GM12874 (cell line): ENCODE measurements around the gene KRT6A.

Experiments
- TF ChIP-seq, protein P1 (sequence below): IDR thresholded peaks from 2 replicates; pipeline ENCODE4 v1.5.1; 2011; ENCODE audit warnings: low read depth, mild to moderate bottlenecking, control low read depth, low read length, moderate library complexity; ENCODE audit not compliant: insufficient read depth

The KRT6A gene

DNA sequence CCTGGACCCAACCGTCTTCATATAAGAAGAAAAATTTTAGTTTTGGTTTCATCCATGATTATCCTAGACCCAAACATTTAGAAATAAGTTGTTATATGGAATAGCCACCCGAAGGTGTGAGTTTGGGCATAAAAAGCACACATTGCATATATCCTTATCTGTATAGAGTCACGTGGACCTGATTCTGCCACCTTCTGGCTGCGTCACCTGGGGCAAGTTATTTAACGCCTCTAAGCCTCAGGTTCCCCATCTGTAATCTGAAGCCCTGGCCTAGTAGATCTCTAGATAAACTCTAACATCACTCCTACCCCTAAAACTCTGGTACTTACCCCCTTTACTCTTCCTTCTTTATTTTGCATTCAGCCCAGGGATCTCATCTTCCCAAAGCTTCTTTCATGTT lies 41.4 kb upstream of the KRT6A start:
- TF ChIP-seq, protein P1, sequence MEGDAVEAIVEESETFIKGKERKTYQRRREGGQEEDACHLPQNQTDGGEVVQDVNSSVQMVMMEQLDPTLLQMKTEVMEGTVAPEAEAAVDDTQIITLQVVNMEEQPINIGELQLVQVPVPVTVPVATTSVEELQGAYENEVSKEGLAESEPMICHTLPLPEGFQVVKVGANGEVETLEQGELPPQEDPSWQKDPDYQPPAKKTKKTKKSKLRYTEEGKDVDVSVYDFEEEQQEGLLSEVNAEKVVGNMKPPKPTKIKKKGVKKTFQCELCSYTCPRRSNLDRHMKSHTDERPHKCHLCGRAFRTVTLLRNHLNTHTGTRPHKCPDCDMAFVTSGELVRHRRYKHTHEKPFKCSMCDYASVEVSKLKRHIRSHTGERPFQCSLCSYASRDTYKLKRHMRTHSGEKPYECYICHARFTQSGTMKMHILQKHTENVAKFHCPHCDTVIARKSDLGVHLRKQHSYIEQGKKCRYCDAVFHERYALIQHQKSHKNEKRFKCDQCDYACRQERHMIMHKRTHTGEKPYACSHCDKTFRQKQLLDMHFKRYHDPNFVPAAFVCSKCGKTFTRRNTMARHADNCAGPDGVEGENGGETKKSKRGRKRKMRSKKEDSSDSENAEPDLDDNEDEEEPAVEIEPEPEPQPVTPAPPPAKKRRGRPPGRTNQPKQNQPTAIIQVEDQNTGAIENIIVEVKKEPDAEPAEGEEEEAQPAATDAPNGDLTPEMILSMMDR, result 0 out of 2 replicates have a peak, but pooled peaks have one; percentile 5

DNA sequence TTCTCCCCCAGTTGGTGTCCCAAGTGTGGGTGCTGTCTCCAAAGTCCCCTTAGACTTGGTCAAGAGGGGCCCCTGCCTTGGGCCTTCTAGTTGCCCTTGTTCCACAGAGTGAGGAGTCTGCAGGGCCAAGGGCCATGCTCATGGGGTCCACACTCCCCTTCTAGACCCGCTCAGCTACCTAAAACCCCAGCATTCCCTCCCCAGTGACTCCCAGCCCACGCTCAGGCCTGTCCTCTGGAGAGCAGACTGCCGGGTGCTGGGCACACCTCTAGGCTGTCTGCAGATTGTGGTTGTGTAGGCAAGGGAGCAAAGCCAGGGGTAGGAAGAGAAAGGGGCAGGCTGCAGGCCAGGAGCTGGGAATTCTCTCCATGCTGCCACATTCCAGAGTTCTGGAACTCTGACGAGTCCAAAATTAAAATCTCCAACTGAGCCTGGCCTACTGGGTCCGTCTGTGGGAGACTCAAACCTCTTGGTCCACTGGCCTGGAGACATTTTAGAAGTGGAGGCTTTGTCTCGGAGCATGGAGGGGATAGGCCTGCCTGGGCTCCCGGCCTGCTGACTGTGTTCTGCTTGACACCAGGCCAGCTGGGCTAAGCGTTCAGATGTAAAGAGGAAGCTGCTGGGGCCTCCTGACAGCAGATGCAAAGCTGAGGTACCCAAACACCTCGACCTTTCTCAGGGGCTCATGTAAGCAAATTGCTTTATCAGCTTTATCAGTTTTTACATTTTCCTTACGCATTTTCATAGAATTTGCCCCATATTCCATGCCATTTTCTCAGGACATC lies 40.8 kb upstream of the KRT6A start:
- TF ChIP-seq, protein P1, result no peak

DNA sequence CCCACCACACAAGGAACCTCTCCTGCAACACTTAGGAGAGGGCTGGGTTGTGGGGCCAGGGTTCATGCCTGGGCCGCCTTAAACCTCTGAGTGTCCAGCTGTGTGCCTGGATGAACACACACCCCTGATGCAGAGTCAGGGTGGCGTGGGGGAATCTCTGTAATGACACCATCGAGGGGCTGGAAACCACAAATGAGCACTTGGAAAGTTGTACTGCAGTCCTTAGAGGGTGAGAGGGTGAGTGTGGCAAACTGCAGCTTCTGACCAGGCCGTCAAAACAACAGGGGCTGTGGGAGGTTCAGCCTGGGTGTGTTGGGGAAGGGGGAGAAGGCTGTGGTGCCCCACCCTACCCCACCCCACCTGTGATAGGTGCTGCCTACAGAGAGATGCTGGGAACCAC lies 39.6 kb upstream of the KRT6A start:
- TF ChIP-seq, protein P1, result no peak

DNA sequence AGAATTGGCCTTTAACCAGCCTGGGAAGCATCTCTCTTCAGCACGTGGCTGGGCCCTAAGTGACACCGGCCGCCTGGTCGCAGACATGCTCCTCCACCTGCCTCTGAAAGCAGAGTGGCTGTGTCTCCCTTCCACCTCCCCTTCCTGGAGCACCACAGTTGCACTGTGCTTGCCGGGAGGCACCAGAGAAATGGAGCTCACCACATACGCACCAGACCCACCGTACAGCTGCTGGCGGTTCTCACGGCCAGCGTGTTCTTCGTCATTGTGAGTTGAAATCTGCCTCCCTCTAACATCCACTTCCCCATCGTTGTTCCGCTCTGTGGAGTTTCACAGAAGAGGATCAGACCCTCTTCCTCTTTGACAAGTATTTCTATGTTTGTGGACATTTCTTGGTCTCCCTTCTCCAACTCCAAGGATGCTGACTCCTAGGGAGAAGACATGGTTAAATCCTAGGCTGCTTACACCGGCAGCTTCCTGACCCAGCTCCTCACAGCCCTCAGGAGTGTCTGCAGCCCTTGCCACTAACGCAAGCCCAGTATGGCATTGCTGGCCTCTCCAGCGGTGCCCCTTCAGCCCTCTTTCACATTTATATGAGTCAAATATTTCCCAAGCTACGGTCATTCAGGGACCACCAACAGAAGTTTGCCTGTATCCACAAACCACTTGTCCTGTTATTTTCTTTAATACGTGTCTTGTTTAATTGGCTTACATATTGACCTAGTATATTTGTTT lies 38.7 kb upstream of the KRT6A start:
- TF ChIP-seq, protein P1, result no peak

DNA sequence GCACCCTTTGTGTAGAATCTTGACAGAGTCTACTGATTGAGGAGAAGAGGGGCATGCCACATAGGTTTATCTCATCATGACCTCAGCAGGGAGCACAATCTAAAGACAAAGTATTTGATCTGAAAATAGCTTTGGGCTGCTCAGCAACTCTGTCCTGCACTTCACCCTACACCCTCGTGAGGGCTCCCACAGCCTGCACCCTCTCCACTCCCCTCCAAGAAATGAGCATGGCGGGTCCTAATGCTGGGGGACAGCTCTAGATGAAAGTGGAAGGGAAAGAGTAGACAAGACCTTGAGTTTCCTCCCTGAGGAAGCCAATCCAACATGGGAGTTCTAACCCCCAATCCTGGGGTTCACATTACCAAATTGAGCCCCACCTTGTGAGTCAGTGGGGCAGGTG lies 37.8 kb upstream of the KRT6A start:
- TF ChIP-seq, protein P1, result no peak

DNA sequence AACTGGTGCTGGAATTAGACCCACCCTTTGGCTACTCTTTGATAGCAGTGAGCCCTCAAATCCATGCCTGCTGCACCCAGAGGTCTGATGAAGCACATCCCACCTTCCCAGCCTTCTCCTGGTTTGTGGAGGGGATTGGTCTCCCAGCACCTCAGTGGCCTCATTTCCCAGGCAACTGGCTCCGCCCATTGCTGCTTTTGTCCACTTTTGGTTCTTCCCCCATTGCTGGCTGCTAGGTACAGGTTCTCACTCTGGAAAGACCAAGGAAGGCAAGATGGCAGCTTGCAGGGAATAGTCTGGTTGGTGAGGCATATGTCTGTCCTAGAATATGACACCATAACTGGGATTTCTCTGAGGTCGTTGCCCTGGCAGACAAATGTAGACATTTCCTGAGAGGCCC lies 37.3 kb upstream of the KRT6A start:
- TF ChIP-seq, protein P1, result no peak

DNA sequence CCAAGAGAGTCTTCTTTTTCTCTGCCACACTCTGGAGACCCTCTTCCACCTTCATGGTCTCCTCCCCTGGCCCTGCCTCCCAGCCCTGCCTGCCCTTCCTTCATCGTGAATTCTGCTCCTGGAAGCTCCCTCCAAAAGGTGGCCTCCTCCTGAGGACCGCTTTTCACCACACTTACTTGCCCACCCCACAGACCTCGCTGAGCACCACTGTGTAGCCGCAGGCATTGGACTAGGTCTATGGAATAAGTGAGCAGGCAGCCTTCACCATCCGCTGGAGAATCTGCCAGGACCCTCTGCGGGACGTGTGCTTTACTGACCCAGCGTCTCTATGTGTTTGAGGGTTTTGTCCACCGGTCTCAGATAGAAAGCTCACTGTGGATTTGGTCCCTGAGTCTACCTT lies 36.8 kb upstream of the KRT6A start:
- TF ChIP-seq, protein P1, result no peak
